HG02943 (cell line): ENCODE results near the gene RGS3.
"Not testable (repeated sequence)": the region's sequence is repeated elsewhere in the genome, so short reads cannot be mapped to it uniquely, and the experiment has no call there.

Source experiments
- ATAC-seq: cut with Tn5 transposase; IDR thresholded peaks from one replicate; pipeline ENCODE4 v1.9.1; 2021; ENCODE audit warnings: mild to moderate bottlenecking, low read depth, moderate library complexity; ENCODE audit not compliant: unreplicated experiment

Gene RGS3

DNA sequence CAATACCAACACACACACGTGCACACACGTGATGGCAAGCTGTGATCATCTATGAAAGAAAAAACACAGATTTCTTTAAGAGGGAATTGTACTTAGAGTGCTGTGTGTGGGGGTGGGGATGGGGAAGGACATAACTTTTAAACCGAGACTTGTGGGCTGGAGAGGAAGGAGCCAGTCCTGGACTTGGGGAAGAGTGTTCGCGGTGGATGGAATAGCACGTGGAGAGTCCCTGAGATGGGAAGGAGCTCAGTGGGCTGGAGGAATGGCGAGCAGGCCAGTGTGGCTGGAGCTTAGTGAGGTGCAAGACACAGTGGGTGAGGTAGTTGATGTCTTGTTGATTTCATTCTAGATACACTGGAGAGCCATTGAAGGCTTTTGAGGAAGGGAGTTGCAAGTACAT, 78.5 kb downstream of the RGS3 start:
- no peak for ATAC-seq

DNA sequence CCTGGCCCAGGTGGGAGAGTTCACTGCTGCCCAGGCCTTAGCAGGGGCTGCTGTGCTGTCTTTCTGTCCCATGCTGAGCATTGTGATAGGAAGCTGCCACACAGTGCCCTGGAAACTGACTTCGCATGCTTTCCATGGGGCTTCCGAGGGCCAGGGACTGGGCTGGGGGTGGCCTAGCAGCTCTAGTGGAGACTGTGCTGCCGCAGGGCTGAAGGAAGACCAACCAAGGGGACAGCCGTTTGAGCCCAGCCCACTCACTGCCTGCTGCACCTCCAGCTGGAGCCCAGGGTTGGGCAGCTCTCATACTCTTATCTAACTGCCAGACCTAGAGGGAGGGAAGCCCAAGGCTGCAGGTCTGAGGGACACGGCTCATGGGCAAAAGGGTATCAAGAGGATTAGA, 79.2 kb downstream of the RGS3 start:
- ATAC-seq: no peak

DNA sequence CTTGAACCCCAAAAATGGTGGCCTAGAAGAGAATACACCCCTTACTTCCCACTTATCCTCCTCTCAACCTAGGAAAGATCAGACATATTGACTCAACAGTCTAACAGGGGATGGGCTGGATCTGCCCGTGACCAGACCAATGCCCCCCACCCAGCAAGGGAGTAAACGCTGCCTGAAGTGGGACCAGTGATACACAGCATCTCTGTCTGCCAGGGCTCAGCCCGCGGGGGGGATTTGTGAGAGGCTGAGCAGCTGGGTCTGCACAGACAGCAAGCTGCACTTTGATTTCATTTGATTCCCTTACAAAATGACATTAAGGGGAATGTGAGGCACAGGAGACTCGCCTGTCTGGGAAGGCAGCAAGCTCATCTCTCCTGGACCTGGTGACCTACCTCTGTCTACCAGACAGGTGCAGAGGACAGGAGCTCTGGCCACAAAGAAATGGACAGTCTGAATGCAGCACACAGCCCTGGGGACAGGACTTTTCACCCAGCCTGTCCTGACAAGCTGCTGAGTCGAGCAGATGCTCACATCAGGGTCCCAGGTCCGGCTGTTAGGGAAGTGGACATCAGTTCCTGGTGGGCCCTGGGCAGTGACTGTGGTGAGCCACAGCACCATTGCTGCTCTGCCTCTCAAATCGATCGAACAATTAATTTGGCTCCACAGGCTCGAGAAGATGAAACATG, 79.9 kb downstream of the RGS3 start:
- ATAC-seq: no peak

DNA sequence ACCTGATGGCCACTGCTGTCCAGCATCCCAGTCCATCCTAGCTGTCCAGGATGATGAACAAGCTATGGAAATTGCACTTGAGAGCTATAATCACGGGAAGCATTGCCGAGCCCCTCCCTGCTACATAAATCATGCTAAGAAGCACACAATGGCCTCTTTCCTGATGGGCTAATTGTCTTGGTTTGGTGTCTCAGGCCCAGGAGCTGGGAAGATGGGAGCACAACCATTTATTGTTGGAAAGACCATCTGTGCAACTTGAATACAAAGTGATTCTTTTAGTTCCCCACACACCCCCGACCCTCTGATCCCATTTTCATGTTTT, 80.4 kb downstream of the RGS3 start:
- no peak for ATAC-seq

DNA sequence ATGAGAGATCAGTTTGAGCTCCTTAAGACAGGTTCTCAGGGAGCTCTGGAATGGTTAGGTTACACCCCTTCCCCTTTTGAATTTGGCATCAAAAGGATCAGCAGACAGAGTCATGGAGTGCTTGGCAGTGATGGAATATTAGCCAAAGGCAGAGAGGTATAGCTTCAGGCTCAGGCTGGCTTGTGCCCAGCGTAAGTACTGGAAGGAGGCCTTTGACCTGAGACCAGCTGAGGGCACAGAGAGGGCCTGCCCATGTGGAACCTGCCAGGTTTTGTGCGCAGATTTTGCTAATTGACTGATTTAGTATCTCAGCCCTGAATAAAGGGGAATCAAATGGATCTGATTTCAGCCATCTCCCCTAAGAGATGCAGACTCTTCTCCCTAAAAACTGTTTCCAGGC, 81.5 kb downstream of the RGS3 start:
- ATAC-seq: no peak

DNA sequence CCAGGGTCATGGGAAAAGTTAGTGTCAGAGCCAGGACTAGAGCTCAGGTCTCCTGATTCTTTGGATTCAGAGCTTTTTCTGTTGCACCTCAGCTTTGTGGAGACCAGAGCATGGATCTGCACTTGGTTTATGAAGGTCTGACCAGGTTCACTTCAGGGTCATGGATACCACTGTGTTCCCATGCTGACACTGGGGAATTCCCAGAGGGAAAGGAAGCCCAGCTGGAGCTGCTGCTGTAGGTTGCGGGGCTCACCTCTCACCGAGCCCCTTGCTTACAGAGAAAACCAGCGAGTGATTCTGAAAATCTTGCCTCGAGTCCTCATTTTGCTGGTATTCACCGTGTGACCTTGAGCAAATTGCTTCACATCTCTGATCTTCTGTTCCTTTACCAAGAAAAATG, 83.0 kb downstream of the RGS3 start:
- no peak for ATAC-seq

DNA sequence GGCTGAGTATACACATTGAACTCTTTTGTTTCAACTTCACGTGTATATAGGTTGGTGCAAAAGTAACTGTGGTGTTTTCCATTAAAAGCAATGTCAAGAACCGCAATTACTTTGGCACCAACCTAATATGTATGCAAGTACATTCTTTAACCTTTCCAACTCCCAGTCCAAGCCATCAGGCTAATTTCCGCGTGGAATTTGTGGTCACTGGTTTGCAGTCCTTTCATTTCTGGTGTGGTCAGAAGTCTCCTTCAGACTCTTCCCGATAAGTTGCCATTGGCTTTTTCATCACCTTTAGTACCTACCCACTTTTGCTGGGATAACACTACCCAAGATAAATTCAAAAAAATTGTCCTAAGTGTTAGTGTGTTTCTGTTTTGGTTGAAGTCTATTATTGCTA, 84.0 kb downstream of the RGS3 start:
- no peak for ATAC-seq

DNA sequence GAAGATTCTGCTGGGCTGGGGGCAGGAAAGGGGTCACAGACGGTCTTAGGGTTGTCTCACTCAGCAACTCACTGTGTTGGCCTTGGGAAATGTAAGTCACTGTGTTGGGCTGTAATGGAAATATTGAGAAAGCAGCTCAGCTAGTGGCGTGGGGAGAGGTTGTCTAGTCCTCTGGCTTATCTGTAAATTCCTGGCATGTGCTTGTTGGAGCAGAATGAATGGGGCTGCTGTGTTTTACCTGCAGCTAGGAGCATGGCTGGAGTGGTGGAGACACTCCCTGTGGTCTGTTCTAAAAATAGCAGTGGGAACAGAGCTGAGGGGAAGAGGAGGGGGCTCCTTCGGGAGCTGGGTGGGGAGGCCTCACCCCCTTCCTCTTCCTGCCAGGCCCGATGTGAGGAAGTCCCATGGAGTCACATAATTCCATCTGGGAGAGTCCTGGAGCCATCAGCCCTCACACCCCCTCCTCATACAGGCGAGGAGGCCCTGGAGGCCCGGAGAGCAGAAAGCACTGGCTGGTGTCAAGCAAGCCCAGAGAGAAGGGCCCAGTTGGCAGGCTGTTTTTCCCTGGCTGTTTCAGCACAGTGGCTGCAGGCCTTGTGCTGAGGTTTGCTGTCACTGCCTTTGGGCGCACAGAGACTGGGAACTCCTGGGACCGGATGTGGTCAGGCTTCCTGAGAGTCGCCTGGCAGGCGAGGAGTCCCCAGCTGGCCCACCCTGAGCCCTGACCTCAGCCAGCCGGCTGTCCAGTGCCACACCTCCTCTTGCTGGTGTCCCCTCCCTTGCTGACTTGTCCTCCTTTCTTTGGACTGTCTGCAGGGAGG, 84.9 kb downstream of the RGS3 start:
- no peak for ATAC-seq

DNA sequence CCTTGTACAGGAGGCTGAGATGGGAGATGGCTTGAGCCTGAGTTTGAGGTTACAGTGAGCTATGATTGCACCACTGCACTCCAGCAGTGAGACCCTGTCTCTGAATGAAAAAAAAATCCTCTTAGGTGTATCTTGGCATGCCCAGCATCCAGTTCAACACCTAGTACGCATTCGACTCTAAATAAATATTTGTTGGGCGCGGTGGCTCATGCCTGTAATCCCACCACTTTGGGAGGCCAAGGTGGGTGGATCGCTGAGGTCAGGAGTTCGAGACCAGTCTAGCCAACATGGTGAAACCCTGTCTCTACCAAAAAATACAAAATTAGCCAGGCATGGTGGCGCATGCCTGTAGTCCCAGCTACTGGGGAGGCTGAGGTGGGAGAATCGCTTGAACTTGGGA, 86.4 kb downstream of the RGS3 start:
- ATAC-seq: not testable (repeated sequence)

DNA sequence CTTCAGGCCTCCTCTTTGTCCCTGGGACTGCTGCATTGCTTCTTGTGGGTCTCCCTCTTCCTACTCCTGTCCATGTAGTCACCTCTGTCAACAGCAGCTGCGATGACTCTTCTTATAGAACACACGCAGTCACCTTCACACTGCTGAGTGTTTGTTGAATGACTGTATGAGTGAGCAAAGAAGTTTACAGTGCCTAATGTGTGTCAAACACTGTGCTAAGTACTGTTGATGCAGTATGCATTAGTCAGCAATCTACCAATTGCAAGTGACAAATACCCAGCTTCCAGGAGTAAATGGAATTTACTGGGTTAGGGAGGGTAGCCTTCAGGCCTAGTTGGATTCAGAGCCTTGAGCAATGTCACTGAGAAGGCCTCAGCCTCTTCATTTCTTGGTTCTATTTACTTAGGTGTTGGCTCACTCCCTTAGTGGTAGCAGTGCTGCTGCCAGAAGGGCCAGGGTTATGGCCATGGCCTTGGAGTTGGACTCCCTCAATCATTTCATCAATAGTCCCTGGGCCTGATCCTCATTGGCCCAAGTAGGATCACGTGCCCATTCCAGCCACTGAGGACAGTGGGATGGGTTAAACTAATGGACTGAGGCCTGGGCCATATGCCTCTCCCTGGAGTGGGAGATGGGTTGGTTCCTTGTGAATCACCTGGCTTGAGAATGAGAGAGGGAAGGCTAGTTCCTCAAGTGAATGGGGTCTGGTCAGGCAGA, 93.5 kb downstream of the RGS3 start:
- ATAC-seq: no peak

DNA sequence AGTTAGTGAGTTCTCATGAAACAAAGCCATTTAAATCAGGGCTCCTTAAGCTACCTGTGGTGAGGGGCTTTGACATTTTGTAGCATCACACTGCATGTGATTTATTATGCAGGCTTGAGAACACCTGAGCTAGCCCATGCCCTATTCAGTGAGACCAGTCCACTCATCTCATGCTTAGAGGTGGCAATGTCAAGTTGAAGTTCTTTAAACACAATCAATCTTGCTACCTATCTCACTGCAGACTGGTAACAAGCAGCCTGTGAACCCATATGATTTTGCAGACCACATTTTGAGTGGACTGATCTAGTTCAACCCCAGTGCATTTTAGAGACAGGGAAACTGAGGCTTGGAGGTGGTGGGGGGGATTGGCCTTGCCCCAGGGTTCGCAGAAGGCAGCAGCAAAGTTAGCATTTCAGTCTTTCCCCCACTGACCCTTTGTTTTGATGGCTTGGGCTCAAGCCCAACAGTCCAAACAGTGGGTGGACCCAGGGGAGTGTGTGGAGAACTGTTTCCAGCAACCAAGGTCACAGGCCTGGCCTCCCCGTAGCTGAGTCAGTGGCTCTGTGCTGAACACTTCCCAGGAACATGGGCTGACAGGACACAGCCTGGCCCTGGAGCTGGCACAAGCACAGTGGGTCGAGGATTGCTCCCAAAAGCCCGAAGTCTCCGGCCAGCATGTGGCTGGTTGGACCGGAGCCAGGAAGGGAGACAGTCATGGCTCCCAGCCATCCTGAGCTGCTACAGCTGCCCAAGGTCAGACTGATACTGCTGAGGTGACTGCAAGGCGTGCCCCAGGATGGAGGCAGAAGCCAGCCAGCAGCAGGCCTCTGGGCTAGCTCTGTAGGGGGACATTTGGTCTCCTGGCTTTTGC, 95.3 kb downstream of the RGS3 start:
- no peak for ATAC-seq

DNA sequence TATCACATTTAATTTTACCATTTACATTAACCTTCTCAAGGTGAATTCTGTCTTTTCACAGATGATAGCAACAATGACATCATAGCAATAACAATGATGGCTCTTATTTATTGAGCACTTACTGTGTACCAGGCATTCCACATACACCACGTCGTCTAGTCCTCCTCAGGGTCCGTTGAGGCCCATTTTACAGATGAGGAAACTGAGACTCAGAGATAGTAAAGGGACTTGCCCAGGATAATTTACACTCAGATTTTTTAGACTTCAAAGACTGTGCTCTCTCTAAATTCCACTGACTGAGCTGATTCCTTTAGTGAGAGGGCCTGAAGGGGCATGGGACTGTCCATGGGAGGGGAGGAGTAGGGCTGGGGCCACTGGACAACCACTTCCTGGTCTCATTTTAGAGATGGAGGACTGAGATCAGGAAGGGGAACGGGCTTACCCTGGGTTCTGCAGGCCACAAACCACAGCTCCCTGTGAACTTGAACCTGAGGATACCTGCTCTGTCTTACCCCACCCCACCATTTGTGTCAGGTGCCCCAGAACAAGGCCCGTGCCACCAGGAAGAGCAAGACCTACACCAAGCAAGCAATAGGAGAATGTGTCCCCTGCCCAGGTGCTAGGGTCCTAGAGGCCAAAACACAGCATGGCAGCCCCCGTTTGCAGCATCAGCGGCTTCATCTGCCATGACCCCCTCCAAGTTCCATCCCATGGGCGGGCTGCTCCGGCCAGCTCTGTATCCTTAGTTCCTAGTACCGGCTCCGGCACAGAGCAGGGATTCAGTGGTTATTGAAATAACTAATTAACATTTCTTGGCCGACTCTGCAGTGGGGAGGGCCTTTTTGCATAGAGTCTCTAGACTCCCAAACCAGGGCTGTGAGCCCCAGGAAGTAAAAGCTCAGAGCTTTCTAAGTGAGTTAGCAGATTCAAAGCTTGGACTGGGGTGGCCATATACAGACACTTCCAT, 96.6 kb downstream of the RGS3 start:
- ATAC-seq: no peak

DNA sequence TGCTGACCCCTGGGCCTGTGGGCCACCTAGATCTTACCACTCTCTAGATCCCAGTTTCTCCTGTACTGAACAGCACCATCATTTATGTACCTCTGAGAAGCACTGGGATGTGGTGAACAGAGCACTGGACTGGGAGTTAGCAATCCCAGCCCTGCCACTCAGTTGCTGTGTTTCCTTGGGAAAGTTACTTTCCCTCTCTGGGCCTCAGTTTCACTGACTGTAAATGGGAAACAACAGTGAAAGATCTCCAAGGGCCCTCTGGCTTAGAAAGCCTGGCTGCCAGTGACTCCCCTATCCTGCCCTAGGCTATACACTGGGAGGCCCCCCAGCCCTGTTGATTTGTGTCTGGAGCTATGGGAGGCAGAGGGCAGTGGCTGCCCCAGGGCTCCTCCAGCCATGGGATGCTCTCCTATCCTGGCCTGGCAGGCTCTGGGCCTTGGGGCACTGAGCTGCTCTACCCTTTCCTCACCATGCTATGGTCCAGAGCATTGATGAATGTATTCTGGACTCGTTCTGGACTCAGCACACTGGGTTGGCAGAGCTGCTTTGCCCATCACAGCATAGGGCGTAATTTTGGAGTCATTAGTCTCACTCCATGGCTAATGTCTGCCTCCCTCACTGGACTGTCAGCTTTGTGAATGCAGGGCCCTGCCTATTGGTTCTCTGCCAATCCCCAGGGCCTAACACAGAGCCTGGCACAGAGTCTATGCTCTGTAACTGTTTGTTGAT, 99.3 kb downstream of the RGS3 start:
- no peak for ATAC-seq

DNA sequence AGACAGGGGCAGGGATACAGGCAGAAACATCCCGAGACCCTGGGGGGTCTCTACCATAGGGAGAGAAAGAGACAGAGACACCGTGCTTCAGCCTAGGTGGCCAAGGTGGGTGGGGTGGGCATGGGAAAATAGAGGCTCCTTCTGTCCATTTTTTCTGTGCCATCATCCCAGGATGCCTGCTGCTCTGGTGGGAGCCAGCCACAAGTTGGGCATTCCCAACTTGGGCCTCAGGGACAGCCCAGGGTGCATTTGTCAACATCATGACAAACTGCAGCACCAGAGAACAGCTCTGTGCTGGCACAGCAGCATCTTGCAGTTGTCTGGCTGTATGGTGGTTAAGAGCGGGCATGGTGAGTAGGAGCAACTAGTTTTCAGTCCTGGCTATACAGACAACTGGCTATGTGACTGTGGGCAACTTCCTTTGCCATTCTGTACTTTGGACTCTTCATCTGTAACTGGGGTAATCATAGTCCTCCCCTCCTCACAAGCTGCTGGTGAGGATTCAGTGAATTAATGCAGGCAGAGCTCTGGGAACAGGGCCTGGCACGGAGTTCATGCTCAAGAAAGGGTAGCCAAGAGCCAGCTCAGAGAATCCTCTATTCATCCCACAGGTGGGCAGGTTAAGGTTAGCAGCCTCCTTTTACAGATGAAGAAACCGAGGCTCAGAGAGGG, 100.4 kb downstream of the RGS3 start:
- ATAC-seq: no peak

DNA sequence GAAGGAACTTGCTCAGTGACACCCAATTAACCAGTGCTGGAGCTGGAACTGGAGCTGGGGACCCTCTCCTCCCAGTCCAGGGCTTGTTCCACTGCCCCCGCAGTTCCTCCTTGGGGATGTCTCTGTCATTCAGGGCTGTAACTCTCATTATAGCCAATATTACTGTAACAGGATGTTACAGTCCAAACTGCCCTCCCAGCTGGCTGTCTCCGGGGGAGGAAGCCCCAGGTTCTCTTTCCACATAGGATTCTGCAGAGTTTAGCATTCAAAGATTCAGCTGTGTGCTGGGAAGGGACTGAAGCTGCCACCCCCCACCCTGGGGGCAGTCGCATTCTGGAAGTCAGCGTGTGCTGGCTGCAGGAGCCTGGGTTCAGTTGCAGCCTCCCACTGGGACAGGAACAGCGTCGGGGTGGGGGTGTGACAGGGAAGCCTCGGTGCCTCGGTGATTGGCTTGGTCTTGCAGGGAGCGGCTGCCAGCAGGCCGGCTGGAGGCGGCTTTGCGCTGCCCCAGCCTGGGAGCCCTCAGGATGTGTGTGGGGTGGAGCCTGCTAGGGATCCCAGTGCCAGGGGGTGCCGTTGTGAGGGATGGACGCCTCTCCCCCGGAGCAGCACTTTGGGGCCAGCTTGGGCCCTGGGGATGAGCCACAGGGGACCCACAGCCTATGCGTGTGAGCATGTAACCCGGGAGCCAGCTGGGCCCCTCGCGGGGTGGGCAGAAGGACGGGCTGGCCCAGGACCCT, 101.1 kb downstream of the RGS3 start:
- ATAC-seq: no peak

DNA sequence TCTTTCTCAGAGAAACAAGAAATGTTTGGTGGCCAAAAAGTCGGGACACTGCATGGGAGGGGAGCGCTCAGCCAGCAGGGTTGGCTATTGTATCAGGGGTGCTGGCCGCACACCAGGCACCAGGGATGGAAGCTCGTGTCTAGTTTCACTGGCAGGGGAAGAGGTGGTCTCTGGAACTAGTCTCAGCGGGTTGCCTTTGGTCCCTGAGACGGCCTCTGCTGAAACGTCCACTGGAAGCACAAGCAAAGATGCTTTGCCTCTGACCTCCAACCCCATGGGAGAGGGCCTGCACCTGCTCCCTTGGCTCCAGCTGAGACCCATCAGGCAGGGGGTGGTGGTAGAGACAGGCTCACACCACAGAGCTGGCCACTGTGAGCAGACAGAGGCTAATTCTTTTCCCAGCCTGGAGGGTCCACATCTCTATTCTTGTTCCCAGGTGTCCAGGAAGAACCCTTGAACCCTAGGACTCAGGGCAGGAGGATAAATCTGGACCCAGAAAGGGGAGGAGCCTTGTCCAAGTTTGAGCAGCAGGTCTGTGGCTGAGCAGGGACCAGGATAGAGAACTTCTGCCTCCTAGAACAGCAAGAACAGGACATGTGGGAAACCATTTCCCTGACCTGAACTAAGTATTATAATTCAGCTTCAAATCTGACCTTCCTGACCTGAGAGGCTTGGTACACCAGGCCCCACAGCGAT, 102.6 kb downstream of the RGS3 start:
- no peak for ATAC-seq

DNA sequence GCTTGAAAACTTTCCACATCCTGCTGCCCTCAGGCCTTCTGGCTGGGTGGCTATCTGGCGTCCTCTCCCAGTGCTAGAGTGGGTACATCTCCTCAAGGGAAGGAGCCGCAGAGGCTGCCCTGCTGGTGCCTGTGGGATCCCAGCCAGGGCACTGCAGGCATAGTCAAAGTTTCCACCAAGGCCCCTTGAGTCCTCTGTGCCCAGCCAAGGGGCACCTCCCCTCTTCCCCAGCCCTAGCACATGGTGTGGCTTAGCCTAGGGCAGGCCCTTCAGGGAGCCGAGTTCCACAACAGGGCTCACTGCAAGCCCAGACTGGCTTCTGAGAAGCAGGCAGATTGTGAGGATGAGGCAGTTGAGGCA, 103.2 kb downstream of the RGS3 start:
- no peak for ATAC-seq
